Activated naive CD8-positive, alpha-beta T cell treated with anti-CD3 and anti-CD28 coated beads, Interleukin-2, amount 10 ng/mL, durations not matched to agents 7 days and 5 days (primary cell): Measurements from ENCODE around the gene OR6B3. TPM values are rescaled to one million over a fixed set of nuclear protein-coding genes. Genes with fewer than 3 reads are reported as not detected.
"Not testable (repeated sequence)": the region's sequence is repeated elsewhere in the genome, so short reads cannot be mapped to it uniquely, and the experiment has no call there.

Experiments
- ATAC-seq: fragments of 150-1000 bp; cut with Tn5 transposase; one replicate; pipeline ENCODE4 v1.10.0; 2021; ENCODE audit warnings: low read depth, moderate library complexity
- POLR2A ChIA-PET: fragments of 350-600 bp; sonication (Branson Sonifier 250); formaldehyde crosslinking; loops from one replicate; lab custom pipeline; 2021; ENCODE audit warnings: antibody characterized with exemption; lab: Charles Lee
- DNase-seq: peaks from one replicate; pipeline ENCODE4 v3.0.0; 2021
- H3K27ac Mint-ChIP-seq: one replicate; pipeline ENCODE4 v1.8.0; 2022; ENCODE audit warnings: mild to moderate bottlenecking, mixed read lengths
- H3K27me3 Mint-ChIP-seq: one replicate; pipeline ENCODE4 v1.8.0; 2022; ENCODE audit warnings: mild to moderate bottlenecking, moderate library complexity, mixed read lengths
- H3K36me3 Mint-ChIP-seq: one replicate; pipeline ENCODE4 v1.8.0; 2021; ENCODE audit warnings: mild to moderate bottlenecking, mixed read lengths
- H3K4me1 Mint-ChIP-seq: one replicate; pipeline ENCODE4 v1.8.0; 2021; ENCODE audit warnings: mixed read lengths
- H3K4me3 Mint-ChIP-seq: one replicate; pipeline ENCODE4 v1.8.0; 2022; ENCODE audit warnings: mild to moderate bottlenecking, moderate library complexity, mixed read lengths
- H3K9me3 Mint-ChIP-seq: one replicate; pipeline ENCODE4 v1.8.0; 2021; ENCODE audit warnings: mixed read lengths
- total RNA-seq, 2 experiments: library from RNA; stranded (reverse); gene quantifications; one replicate each; pipeline ENCODE4 v1.2.3, GENCODE V29; 2021

Gene OR6B3
- total RNA-seq, 2 experiments from 2014 or later = not detected

- Mint-ChIP-seq H3K9me3 (no peaks in the 10 kb centered on the region), H3K36me3 (no peaks in the 10 kb centered on the region), H3K27me3 (peaks cover 34% of the 10 kb centered on the region), H3K4me3 (no peak overlapping the region), H3K27ac (no peak overlapping the region), H3K4me1 (no peaks in the 10 kb centered on the region)
- peak; percentile 61 for ATAC-seq
- POLR2A ChIA-PET = no interaction called here
- no peak for DNase-seq
Measured at GRCh38 chr2:240060977-240061591, 7.8 kb upstream of the OR6B3 start.

DNA sequence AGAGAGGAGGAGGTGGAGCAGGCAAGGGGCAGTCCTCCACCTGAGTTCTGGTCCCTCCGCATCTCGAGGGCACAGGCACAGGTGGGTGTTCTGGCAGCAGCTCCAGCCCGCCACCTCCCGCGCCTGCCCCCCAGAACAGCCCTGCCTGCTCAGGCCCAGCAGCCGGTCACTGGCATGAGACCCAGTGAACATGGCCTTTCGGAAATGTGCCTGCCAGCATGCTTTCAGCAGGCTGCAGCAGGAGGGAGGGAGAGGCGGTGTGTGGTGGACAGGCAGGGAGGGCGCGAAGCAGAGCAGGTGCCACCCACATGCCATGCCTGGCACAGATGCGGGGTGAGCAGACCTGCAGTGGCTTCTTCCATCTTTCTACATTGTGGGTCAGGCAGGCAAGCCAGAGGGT is 3.4 kb upstream of the OR6B3 start:
- DNase-seq (no peak), ATAC-seq (no peak)
- Mint-ChIP-seq H3K27me3 (peaks cover 34% of the 10 kb centered on the region), H3K36me3 (no peaks in the 10 kb centered on the region), H3K27ac (no peak overlapping the region), H3K9me3 (no peaks in the 10 kb centered on the region), H3K4me3 (no peak overlapping the region), H3K4me1 (no peaks in the 10 kb centered on the region)
- POLR2A ChIA-PET = no interaction called here

DNA sequence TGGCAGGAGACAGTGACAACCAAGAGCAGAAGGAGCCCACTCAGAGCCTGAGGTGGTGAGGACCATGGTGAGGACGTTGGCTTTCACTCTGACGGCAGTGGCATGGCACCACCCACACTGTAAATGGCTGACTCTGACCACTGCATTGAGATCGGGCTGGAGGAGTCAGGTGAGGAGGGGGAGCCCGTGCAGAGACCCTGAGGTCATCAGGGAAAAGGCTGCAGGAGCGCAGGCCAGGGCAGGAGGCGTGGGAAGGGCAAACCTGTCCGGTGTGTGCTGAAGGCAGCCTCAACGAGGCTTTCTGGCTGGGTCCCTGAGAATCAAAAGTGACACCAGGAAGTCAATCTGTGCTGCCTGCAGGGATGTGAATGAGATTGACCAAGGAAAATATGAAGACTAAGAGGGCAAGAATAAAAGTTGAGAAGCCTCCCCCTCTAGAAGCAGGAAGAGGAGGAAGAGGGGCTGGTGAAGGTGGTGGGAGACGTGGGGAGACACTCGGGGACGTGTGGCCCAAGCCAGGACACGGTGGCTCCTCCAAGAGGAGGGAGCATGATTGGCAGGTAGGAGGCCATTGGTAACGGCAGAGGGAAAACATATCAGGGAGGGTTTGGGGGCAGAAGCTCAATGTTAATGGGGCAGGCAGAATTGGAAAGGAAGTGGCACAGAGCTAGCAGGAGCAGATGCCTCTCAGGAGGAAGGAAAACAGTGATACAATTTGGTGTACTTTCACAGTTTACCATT is 2.0 kb upstream of the OR6B3 start:
- POLR2A ChIA-PET = no interaction called here
- no peaks in the 10 kb centered on the region for H3K9me3 Mint-ChIP-seq
- H3K4me3 Mint-ChIP-seq = no peak overlapping the region
- no peaks in the 10 kb centered on the region for H3K4me1 Mint-ChIP-seq
- H3K36me3 Mint-ChIP-seq = no peaks in the 10 kb centered on the region
- peaks cover 38% of the 10 kb centered on the region for H3K27me3 Mint-ChIP-seq
- no peak for DNase-seq
- H3K27ac Mint-ChIP-seq = no peak overlapping the region
- ATAC-seq = no peak

DNA sequence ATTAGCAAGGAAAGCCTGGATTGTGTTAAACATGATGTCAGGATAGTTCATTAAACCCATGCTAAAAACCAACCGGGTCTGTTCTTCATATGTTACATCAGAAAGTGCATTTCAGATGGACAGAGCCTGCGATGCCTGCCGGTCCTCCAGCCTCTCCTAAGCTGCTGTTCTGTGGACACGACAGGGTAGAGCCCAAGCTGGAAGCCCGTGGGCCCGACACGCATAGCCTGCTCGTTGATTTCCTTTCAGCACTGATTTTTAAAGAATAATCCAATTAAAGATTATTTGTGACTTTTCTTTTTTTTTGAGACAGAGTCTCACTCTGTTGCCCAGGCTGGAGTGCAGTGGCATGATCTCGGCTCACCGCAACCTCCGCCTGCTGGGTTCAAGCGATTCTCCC is 797 bp downstream of the OR6B3 start:
- DNase-seq = no peak
- peaks cover 47% of the 10 kb centered on the region for H3K27me3 Mint-ChIP-seq
- H3K36me3 Mint-ChIP-seq = no peaks in the 10 kb centered on the region
- POLR2A ChIA-PET = no interaction called here
- no peak for ATAC-seq
- no peaks in the 10 kb centered on the region for H3K4me1 Mint-ChIP-seq
- H3K27ac Mint-ChIP-seq = no peak overlapping the region
- H3K9me3 Mint-ChIP-seq = no peaks in the 10 kb centered on the region
- no peak overlapping the region for H3K4me3 Mint-ChIP-seq

GRCh38 chr2:240051697-240052096 is 1.6 kb downstream of the OR6B3 start:
- DNase-seq (no peak), ATAC-seq (no peak)
- Mint-ChIP-seq H3K27ac (no peak overlapping the region), H3K4me1 (no peaks in the 10 kb centered on the region), H3K9me3 (no peaks in the 10 kb centered on the region), H3K36me3 (no peaks in the 10 kb centered on the region), H3K27me3 (peaks cover 46% of the 10 kb centered on the region), H3K4me3 (no peak overlapping the region)
- POLR2A ChIA-PET = no interaction called here

DNA sequence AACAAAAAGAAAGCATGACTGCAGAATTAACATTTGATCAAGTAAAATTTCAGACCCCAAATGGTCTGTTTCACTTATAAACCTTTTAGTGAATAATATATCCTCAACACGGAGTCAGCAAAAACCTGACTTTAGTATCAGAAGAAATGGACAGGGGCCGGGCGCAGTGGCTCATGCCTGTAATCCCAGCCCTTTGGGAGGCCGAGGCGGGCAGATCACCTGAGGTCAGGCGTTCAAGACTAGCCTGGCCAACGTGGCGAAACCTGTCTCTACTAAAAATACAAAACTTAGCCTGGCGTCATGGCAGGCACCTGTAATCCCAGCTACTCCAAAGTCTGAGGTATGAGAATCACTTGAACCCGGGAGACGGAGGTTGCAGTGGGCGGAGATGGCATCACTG is 3.0 kb downstream of the OR6B3 start:
- no peak for DNase-seq
- Mint-ChIP-seq H3K27me3 (peaks cover 41% of the 10 kb centered on the region), H3K4me3 (no peak overlapping the region), H3K4me1 (no peaks in the 10 kb centered on the region), H3K9me3 (no peaks in the 10 kb centered on the region), H3K36me3 (no peaks in the 10 kb centered on the region), H3K27ac (no peak overlapping the region)
- no peak for ATAC-seq
- POLR2A ChIA-PET = no interaction called here

DNA sequence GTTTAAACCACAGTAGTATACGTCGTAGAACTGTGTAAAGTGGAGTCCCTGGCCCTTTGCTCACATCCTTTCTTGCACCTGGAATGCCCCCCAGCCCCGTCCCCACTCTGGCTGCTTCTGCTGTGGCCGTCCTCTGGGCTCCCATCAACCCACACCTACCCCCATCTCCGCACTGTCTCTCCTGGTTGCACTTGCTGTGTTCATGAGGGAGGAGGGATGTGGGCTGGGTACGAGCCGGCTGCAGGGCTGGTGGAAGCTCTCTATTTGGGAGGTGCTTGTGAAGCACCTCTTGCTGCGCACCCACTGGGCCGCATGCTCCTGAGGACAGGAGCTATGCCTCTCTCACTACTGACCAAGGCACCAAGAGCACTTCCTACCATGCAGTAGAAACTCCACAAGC is 5.1 kb downstream of the OR6B3 start:
- Mint-ChIP-seq H3K4me1 (no peaks in the 10 kb centered on the region), H3K36me3 (no peaks in the 10 kb centered on the region), H3K27me3 (peaks cover 32% of the 10 kb centered on the region), H3K4me3 (no peak overlapping the region), H3K9me3 (no peaks in the 10 kb centered on the region), H3K27ac (no peak overlapping the region)
- DNase-seq = no peak
- ATAC-seq = no peak
- POLR2A ChIA-PET = no interaction called here

- Mint-ChIP-seq H3K4me3 (no peak overlapping the region), H3K4me1 (no peaks in the 10 kb centered on the region), H3K27me3 (peaks cover 18% of the 10 kb centered on the region), H3K27ac (no peak overlapping the region), H3K9me3 (no peaks in the 10 kb centered on the region), H3K36me3 (no peaks in the 10 kb centered on the region)
- POLR2A ChIA-PET = no interaction called here
- DNase-seq (no peak), ATAC-seq (no peak)
Measured at GRCh38 chr2:240045098-240045497, 8.2 kb downstream of the OR6B3 start.

DNA sequence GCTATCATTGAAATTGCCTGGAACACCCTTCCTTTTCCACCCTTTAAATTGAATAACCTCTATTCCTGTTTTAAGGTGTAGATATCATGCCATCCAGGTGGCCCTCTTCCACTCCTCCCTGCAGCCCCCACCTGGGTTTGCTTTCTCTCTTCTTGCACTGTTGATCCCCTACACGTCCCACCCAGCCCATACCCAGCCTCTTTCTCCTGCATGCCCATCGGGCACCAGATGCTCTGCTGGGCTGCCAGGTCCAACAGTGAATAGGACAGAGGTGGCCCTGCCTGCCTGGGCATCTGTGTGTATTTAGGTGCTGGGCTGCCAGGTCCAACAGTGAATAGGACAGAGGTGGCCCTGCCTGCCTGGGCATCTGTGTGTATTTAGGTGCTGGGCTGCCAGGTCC is 9.2 kb downstream of the OR6B3 start:
- H3K4me3 Mint-ChIP-seq, H3K36me3 Mint-ChIP-seq, POLR2A ChIA-PET, H3K9me3 Mint-ChIP-seq, DNase-seq, ATAC-seq, H3K4me1 Mint-ChIP-seq, H3K27ac Mint-ChIP-seq: not testable (repeated sequence)
- H3K27me3 Mint-ChIP-seq = peaks cover 11% of the 10 kb centered on the region

DNA sequence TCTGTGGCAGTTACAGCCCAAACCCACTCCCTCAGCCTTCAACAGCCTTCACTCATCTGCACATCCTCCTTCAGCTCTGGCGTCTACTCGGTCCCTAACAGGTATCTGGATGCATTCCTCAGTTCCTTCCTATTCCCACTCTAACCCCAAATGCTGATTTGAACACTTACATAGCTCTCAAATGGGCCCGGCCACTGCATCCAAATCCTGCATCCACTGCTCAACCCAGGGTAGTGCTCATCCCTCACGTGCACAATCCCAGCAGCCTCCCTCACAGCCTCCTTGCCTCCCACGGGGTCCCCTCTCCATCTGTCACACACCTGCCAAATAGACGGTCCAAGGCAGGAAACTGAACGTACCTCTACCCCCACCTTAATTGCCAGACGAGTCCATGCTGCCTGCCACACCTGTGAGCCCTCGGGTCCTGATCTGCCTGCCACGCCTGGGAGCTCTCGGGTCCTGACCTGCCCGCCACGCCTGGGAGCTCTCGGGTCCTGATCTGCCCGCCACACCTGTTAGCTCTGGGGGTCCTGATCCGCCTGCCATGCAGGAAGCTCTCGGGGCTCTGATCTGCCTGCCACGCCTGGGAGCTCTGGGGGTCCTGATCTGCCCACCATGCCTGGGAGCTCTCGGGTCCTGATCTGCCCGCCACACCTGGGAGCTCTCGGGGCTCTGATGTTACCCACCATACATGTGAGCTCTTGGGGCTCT is 9.9 kb downstream of the OR6B3 start:
- Mint-ChIP-seq H3K4me3 (no peak overlapping the region), H3K9me3 (no peaks in the 10 kb centered on the region), H3K4me1 (no peaks in the 10 kb centered on the region), H3K36me3 (no peaks in the 10 kb centered on the region), H3K27me3 (peaks cover 6% of the 10 kb centered on the region), H3K27ac (no peak overlapping the region)
- POLR2A ChIA-PET = no interaction called here
- no peak for ATAC-seq
- no peak for DNase-seq

DNA sequence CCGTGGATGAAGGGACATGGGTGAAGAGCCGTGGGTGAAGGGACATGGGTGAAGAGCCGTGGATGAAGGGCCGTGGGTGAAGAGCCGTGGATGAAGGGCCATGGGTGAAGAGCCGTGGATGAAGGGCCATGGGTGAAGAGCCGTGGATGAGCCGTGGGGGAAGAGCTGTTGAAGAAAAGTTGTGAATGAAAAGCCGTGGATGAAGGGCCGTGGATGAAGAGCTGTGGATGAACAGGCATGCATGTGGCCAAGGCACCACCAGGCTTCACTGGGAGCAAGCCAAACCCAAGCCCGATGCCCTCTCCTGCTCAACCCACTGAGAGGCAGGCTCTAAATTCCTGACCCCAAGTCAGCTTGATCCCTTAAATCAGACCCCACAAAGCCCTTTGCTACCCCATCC is 10.6 kb downstream of the OR6B3 start:
- POLR2A ChIA-PET = no interaction called here
- ATAC-seq = no peak
- no peaks in the 10 kb centered on the region for H3K4me1 Mint-ChIP-seq

GRCh38 chr2:240041363-240041762 is 12.0 kb downstream of the OR6B3 start:
- Mint-ChIP-seq H3K27ac (no peak overlapping the region), H3K4me1 (no peaks in the 10 kb centered on the region), H3K36me3 (no peaks in the 10 kb centered on the region), H3K27me3 (peaks cover 9% of the 10 kb centered on the region), H3K4me3 (no peak overlapping the region), H3K9me3 (no peaks in the 10 kb centered on the region)
- no peak for ATAC-seq
- POLR2A ChIA-PET = no interaction called here
- no peak for DNase-seq

More for the DNA sequence above, 10.6 kb downstream of the OR6B3 start:
- DNase-seq = no peak
- Mint-ChIP-seq H3K9me3 (no peaks in the 10 kb centered on the region), H3K27ac (no peak overlapping the region), H3K36me3 (no peaks in the 10 kb centered on the region), H3K27me3 (peaks cover 2% of the 10 kb centered on the region), H3K4me3 (no peak overlapping the region)

DNA sequence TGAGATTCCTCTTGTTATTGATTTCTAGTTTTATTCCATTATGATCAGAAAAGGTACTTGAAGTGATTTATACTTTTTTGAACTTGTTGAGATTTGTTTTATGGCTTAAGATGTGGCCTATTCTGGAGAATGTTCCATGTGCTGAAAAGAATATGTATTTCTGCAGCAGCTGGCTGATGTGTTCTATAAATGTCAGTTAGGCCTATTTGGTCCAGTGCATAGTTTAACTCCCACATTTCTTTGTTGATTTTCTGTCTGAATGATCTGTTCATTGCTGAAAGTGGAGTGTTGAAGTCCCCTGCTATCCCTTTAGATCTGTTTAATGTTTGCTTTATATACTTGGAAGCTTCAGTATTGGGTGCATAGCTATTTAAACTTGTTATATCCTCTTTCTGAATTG is 16.0 kb downstream of the OR6B3 start:
- no peaks in the 10 kb centered on the region for H3K4me1 Mint-ChIP-seq
- H3K4me3 Mint-ChIP-seq = no peak overlapping the region
- peaks cover 30% of the 10 kb centered on the region for H3K27me3 Mint-ChIP-seq
- ATAC-seq = no peak
- no peaks in the 10 kb centered on the region for H3K9me3 Mint-ChIP-seq
- no peaks in the 10 kb centered on the region for H3K36me3 Mint-ChIP-seq
- no peak overlapping the region for H3K27ac Mint-ChIP-seq
- no peak for DNase-seq
- POLR2A ChIA-PET = no interaction called here

DNA sequence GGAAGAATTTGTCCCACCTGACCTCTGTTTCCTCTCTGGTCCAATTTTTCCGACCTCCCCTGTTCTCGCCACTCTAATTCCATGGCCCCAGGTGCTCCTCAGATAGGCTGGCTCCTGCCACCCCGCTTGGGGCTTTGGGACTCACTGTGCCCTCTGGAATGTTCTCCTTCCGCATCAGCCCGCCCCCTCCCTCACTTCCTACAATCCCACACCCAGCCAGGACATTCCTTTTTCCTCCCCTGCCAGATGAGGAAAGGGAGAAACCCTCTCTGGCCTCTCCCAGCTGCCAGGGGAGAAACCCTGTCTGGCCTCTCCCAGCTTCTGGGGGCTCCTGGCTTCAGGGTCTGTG is 20.0 kb downstream of the OR6B3 start:
- Mint-ChIP-seq H3K4me3 (no peak overlapping the region), H3K36me3 (no peaks in the 10 kb centered on the region), H3K4me1 (no peaks in the 10 kb centered on the region), H3K27me3 (peaks cover 30% of the 10 kb centered on the region), H3K9me3 (no peaks in the 10 kb centered on the region), H3K27ac (no peak overlapping the region)
- POLR2A ChIA-PET = no interaction called here
- ATAC-seq (no peak), DNase-seq (no peak)
